Choroid plexus epithelial cell (primary cell): ENCODE data around the gene OR4K5.
A peak's percentile ranks its signal among the peaks of the same experiment; 100 is the strongest.

Source experiments
- DNase-seq: peaks from one replicate; pipeline ENCODE4 v3.0.0-alpha.2; 2010; ENCODE audit warnings: low read depth
- H3K4me3 ChIP-seq: 2 replicates; pipeline ENCODE4 v1.5.1; 2011; ENCODE audit warnings: low read depth, mild to moderate bottlenecking, control low read depth, low read length, moderate library complexity
- CTCF ChIP-seq: conservative IDR thresholded peaks from 2 replicates; pipeline ENCODE4 v1.5.1; 2011; ENCODE audit warnings: low read depth, mild to moderate bottlenecking, control low read depth, inconsistent platforms, low read length, moderate library complexity

Gene OR4K5, protein sequence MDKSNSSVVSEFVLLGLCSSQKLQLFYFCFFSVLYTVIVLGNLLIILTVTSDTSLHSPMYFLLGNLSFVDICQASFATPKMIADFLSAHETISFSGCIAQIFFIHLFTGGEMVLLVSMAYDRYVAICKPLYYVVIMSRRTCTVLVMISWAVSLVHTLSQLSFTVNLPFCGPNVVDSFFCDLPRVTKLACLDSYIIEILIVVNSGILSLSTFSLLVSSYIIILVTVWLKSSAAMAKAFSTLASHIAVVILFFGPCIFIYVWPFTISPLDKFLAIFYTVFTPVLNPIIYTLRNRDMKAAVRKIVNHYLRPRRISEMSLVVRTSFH

DNA sequence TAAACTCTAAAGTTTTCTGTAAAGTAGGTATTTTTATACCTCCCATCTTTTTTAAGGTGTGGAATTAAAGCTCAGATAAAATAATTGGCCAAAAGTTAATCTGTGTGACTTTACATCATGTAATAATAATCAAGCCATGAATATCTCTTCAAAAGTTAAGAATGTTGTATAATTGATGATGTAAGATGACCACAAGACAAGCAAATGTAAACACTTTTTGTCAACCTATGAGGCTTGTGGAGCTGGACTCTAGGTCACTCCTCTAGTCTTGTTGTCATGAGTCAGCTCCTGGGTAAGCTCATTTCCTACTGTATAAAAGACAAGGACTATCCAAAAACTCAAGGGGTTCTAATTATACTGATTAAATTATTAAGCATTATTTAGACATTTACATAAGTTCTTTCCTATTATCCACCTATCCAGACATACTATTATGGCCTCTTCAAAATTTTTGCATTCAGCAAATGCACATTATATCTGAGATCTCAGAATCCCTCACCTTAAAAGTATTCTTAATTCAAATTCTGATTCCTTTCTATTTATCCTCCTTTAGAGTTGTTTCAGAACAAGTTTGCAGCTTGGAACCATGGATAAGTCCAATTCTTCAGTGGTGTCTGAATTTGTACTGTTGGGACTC lies at the start of gene OR4K5:
Gene OR4K5, plus strand, starts transcription at position 587 of the 637 bp plus-strand sequence. Its CDS starts 0 bp downstream, at position 587.
- TF ChIP-seq CTCF, result no peak
- DNase-seq, result no peak
- no peak within 1 kb of the TSS for H3K4me3 ChIP-seq

DNA sequence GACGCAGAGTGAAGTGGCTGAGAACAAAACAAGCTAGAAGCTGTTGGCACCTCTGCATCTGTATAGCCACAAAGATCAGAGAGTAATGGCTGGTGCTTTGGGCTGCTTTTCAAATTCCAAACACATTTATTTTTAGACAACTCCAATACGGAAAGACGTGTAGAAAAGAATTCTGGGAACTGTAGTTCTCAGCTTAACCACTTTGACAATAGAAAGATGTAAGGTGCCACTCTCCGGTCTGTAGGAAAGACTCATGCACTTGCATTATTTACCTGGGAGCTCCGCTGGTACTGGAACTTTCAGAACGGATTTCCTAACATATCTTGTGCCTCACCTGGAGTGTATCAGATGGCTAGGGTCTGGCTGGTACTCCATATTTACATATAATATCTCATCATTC lies 47.2 kb upstream of the OR4K5 start:
- no peak for TF ChIP-seq CTCF
- no peak for DNase-seq
- no peak overlapping the region for H3K4me3 ChIP-seq

- TF ChIP-seq CTCF, result no peak
- no peak within 1 kb of the TSS for H3K4me3 ChIP-seq
- DNase-seq, result no peak
Measured at GRCh38 chr14:19874842-19875241, 45.6 kb upstream of the OR4K5 start, which contains the start of gene OR4K2. Gene OR4K2, plus strand, starts transcription at chr14:19875142. Its CDS starts 1,126 bp downstream, at chr14:19876268.

- peak; percentile 13 for DNase-seq
- TF ChIP-seq CTCF, result peak; percentile 51
- H3K4me3 ChIP-seq, result no peak overlapping the region
Measured at GRCh38 chr14:19878029-19878642, 42.3 kb upstream of the OR4K5 start.

DNA sequence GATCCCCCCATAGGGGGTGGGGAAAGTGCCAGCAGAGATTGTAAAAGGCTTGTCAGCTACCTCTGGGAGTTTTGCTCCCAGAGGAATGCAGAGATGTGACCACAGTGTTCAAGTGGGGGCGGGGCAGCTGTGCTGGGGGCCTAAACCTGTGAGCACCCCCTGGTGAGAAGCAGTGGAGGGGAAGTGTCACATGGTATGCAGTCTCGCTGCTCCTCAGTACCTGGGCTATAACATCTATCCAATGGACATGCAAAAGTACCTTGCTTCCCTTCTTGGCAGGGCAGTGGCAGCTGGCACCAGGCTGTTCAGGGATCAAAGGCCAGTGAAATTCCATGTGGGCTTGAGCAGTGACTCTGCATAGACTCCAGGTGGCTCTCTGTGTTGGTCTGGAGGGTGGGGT lies 25.1 kb upstream of the OR4K5 start:
- H3K4me3 ChIP-seq, result no peak overlapping the region
- DNase-seq, result no peak
- TF ChIP-seq CTCF, result no peak

GRCh38 chr14:19900999-19901398 lies 19.4 kb upstream of the OR4K5 start:
- H3K4me3 ChIP-seq, result no peak overlapping the region
- TF ChIP-seq CTCF, result no peak

More at GRCh38 chr14:19900999-19901398, 19.4 kb upstream of the OR4K5 start:
- no peak for DNase-seq
